BJ (cell line): ENCODE data around the gene VWA3B. TPM values are rescaled to one million over a fixed set of nuclear protein-coding genes. Genes with fewer than 3 reads are reported as not detected.

Experiments
- CTCF ChIA-PET: fragments of 350-600 bp; formaldehyde crosslinking; extraction: SDS; loops from one replicate; lab custom pipeline; 2021; ENCODE audit warnings: antibody characterized with exemption, inconsistent platforms; lab: Yijun Ruan, JAX
- POLR2A ChIA-PET: fragments of 300-600 bp; sonication (Branson Sonifier 250); formaldehyde crosslinking; extraction: SDS; loops from one replicate; lab custom pipeline; 2021; ENCODE audit warnings: antibody characterized with exemption; lab: Charles Lee
- DNase-seq: peaks from one replicate; pipeline ENCODE4 v3.0.0-alpha.2; 2011; ENCODE audit warnings: low read depth
- H3K27me3 ChIP-seq: 2 replicates; pipeline ENCODE4 v1.6.0; 2011; ENCODE audit warnings: low read length; ENCODE audit not compliant: control insufficient read depth, insufficient read depth
- H3K36me3 ChIP-seq: 2 replicates; pipeline ENCODE4 v1.5.1; 2011; ENCODE audit warnings: low read length; ENCODE audit not compliant: control insufficient read depth, insufficient read depth
- H3K4me3 ChIP-seq: 2 replicates; pipeline ENCODE4 v1.5.1; 2011; ENCODE audit warnings: low read depth, mild to moderate bottlenecking, control low read depth, low read length
- CTCF ChIP-seq: IDR thresholded peaks from 2 replicates; pipeline ENCODE4 v1.5.1; 2011; ENCODE audit warnings: low read depth, mild to moderate bottlenecking, control low read depth, inconsistent platforms, low read length, moderate library complexity; ENCODE audit not compliant: insufficient read depth
- polyA plus RNA-seq: library from polyadenylated mRNA; depleted of rRNA; stranded (reverse); fragments of >200 nt; gene quantifications from 2 replicates; pipeline ENCODE4 v1.2.3, GENCODE V29; 2011

Gene VWA3B
- polyA plus RNA-seq, 1 experiment: not detected

GRCh38 chr2:98212092-98213000 lies 125.4 kb downstream of the VWA3B start:
- ChIA-PET CTCF (no interaction called here), POLR2A (no interaction called here)
- H3K4me3 ChIP-seq: no peak overlapping the region
- no peaks in the 10 kb centered on the region for H3K36me3 ChIP-seq
- H3K27me3 ChIP-seq: peaks cover 5% of the 10 kb centered on the region; the same call in 1 of the 2 replicates
- DNase-seq: no peak
- no peak for TF ChIP-seq CTCF

- TF ChIP-seq CTCF: no peak
- H3K4me3 ChIP-seq: no peak overlapping the region
- no peaks in the 10 kb centered on the region for H3K36me3 ChIP-seq
- ChIA-PET POLR2A (no interaction called here), CTCF (no interaction called here)
- peaks cover 5% of the 10 kb centered on the region; the same call in 1 of the 2 replicates for H3K27me3 ChIP-seq
- no peak for DNase-seq
Observed at GRCh38 chr2:98216616-98217015, 129.6 kb downstream of the VWA3B start.

GRCh38 chr2:98219152-98219551 lies 132.2 kb downstream of the VWA3B start:
- Histone ChIP-seq H3K36me3 (no peaks in the 10 kb centered on the region), H3K27me3 (peaks cover 1% of the 10 kb centered on the region; the same call in 1 of the 2 replicates), H3K4me3 (no peak overlapping the region)
- DNase-seq: no peak
- TF ChIP-seq CTCF: no peak
- POLR2A ChIA-PET: no interaction called here
- CTCF ChIA-PET: no interaction called here

GRCh38 chr2:98233941-98234340 lies 147.0 kb downstream of the VWA3B start:
- Histone ChIP-seq H3K27me3 (no peaks in the 10 kb centered on the region; the same call in 1 of the 2 replicates), H3K36me3 (no peaks in the 10 kb centered on the region), H3K4me3 (no peak overlapping the region)
- DNase-seq: no peak
- TF ChIP-seq CTCF: no peak
- ChIA-PET CTCF (no interaction called here), POLR2A (no interaction called here)

GRCh38 chr2:98234776-98235175 lies 147.8 kb downstream of the VWA3B start:
- Histone ChIP-seq H3K4me3 (no peak overlapping the region), H3K36me3 (no peaks in the 10 kb centered on the region), H3K27me3 (no peaks in the 10 kb centered on the region)
- ChIA-PET POLR2A (no interaction called here), CTCF (interaction anchor here (0.6 kb wide), 1 partner anchor 419 kb away, joined by 3 read pairs; no protein-coding TSS in a partner anchor)
- no peak for TF ChIP-seq CTCF
- DNase-seq: no peak
